ENCODE measurements around the gene LSM2. TPM values are rescaled to one million over a fixed set of nuclear protein-coding genes. Genes with fewer than 3 reads are reported as not detected.
A peak's percentile ranks its signal among the peaks of the same experiment; 100 is the strongest.
"Not testable (repeated sequence)": the region's sequence is repeated elsewhere in the genome, so short reads cannot be mapped to it uniquely, and the experiment has no call there.

The LSM2 gene
- polyA plus RNA-seq (2011; rRNA removed), result 34.2 and 38.3 TPM in 2 replicates
- polyA minus RNA-seq (2011; rRNA and poly(A)+ RNA removed), result 22.5 and 24.8 TPM in 2 replicates

- TF ChIP-seq CTCF (IDR thresholded peaks at IDR 0.05; ENCODE audit: low read depth, low read length), result peak; percentile 18
- DNase-seq (ENCODE audit: low read depth, low spot score), result peak; percentile 93
- Histone ChIP-seq H3K9me3 (ENCODE audit: control insufficient read depth, insufficient read depth, low read length) (no peaks in the 10 kb centered on the region), H3K4me3 (ENCODE audit: low read depth, low read length) (peak within 1 kb of the TSS; percentile 78), H3K27ac (ENCODE audit: low read depth, low read length) (peak within 1 kb of the TSS; percentile 70), H3K27me3 (ENCODE audit: control insufficient read depth, insufficient read depth, low read length) (no peaks in the 10 kb centered on the region)
- ChIA-PET POLR2A (interaction anchor here (0.6 to 2.6 kb wide), 14 partner anchors 9 to 1165 kb away, joined by 3 to 40 read pairs (median 4); partner anchors contain the start of genes HSPA1A, HSPA1B, HSPA1L and NEU1), CTCF (interaction anchor here (0.5 to 2.5 kb wide), 21 partner anchors 9 to 1302 kb away, joined by 3 to 25 read pairs (median 4); partner anchors contain the start of genes ABHD16A, EHMT2, HSPA1A and HSPA1L)
Measured at GRCh38 chr6:31806470-31807272, at the start of gene LSM2. LSM2 (minus strand) TSS chr6:31806966; CDS start chr6:31806757, 209 bp downstream.

GRCh38 chr6:31851980-31852718 is 45.4 kb upstream of the LSM2 start:
- DNase-seq (ENCODE audit: low read depth, low spot score); H3K27me3 ChIP-seq (ENCODE audit: control insufficient read depth, insufficient read depth, low read length); CTCF ChIA-PET; H3K27ac ChIP-seq (ENCODE audit: low read depth, low read length); H3K4me3 ChIP-seq (ENCODE audit: low read depth, low read length); H3K9me3 ChIP-seq (ENCODE audit: control insufficient read depth, insufficient read depth, low read length): not testable (repeated sequence)
- POLR2A ChIA-PET, result interaction anchor here (0.9 kb wide), 1 partner anchor 23 kb away, joined by 3 read pairs; no protein-coding TSS in a partner anchor

- H3K27me3 ChIP-seq (ENCODE audit: control insufficient read depth, insufficient read depth, low read length), result no peaks in the 10 kb centered on the region
- H3K4me3 ChIP-seq (ENCODE audit: low read depth, low read length), result no peak overlapping the region
- ChIA-PET POLR2A (interaction anchor here (0.7 kb wide), 1 partner anchor 113 kb away, joined by 5 read pairs; no protein-coding TSS in a partner anchor), CTCF (interaction anchor here (1.2 kb wide), 1 partner anchor 60 kb away, joined by 3 read pairs; no protein-coding TSS in a partner anchor)
- no peak overlapping the region for H3K27ac ChIP-seq (ENCODE audit: low read depth, low read length)
- peaks cover 4% of the 10 kb centered on the region; the same call in 1 of the 2 replicates for H3K9me3 ChIP-seq (ENCODE audit: control insufficient read depth, insufficient read depth, low read length)
- DNase-seq (ENCODE audit: low read depth, low spot score), result no peak
- no peak for TF ChIP-seq CTCF (IDR thresholded peaks at IDR 0.05; ENCODE audit: low read depth, low read length)
Measured at GRCh38 chr6:31851485-31851832, 44.7 kb upstream of the LSM2 start.

- no peaks in the 10 kb centered on the region for H3K27me3 ChIP-seq (ENCODE audit: control insufficient read depth, insufficient read depth, low read length)
- no peak for DNase-seq (ENCODE audit: low read depth, low spot score)
- ChIA-PET POLR2A (interaction anchor here (0.7 kb wide), 1 partner anchor 113 kb away, joined by 5 read pairs; no protein-coding TSS in a partner anchor), CTCF (interaction anchor here (1.2 kb wide), 1 partner anchor 60 kb away, joined by 3 read pairs; no protein-coding TSS in a partner anchor)
- H3K9me3 ChIP-seq (ENCODE audit: control insufficient read depth, insufficient read depth, low read length), result peaks cover 4% of the 10 kb centered on the region; the same call in 1 of the 2 replicates
- no peak overlapping the region for H3K4me3 ChIP-seq (ENCODE audit: low read depth, low read length)
- no peak for TF ChIP-seq CTCF (IDR thresholded peaks at IDR 0.05; ENCODE audit: low read depth, low read length)
- H3K27ac ChIP-seq (ENCODE audit: low read depth, low read length), result no peak overlapping the region
Measured at GRCh38 chr6:31850765-31851484, 44.2 kb upstream of the LSM2 start.
